Measurements from ENCODE around the gene ZNF772. TPM values are rescaled to one million over a fixed set of nuclear protein-coding genes. Genes with fewer than 3 reads are reported as not detected.

Gene ZNF772
- total RNA-seq, 1 donor from 2014 or later = 10.1 TPM

DNA sequence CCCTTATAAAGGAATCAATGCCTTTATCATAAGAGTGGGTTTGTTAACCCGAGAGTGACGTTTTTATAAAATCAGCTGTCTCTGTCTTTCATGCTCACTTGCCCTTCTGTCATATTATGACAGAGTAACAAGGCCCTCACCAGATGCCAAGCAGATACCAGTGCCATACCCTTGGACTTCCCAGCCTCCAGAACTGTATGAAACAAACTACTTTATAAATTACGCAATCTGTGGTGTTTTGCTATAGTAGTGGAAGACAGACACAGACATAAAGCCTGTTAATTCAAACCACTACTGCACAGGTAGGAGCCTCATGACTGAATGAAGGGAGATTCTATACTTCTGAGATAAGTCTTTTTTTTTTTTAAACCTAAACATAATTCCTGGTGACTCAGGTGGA, 25.1 kb downstream of the ZNF772 start:
- Mint-ChIP-seq H3K27me3 (no peaks in the 10 kb centered on the region), H3K4me3 (ENCODE audit: low read depth) (no peak overlapping the region), H3K27ac (no peak overlapping the region), H3K9me3 (ENCODE audit: low read depth) (peaks cover 22% of the 10 kb centered on the region), H3K36me3 (ENCODE audit: insufficient read depth) (peaks cover 31% of the 10 kb centered on the region), H3K4me1 (ENCODE audit: low read depth) (no peaks in the 10 kb centered on the region)
- TF ChIP-seq, protein P1, sequence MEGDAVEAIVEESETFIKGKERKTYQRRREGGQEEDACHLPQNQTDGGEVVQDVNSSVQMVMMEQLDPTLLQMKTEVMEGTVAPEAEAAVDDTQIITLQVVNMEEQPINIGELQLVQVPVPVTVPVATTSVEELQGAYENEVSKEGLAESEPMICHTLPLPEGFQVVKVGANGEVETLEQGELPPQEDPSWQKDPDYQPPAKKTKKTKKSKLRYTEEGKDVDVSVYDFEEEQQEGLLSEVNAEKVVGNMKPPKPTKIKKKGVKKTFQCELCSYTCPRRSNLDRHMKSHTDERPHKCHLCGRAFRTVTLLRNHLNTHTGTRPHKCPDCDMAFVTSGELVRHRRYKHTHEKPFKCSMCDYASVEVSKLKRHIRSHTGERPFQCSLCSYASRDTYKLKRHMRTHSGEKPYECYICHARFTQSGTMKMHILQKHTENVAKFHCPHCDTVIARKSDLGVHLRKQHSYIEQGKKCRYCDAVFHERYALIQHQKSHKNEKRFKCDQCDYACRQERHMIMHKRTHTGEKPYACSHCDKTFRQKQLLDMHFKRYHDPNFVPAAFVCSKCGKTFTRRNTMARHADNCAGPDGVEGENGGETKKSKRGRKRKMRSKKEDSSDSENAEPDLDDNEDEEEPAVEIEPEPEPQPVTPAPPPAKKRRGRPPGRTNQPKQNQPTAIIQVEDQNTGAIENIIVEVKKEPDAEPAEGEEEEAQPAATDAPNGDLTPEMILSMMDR (IDR thresholded peaks at IDR 0.05; ENCODE audit: unreplicated experiment) = no peak
- DNase-seq (ENCODE audit: low spot score, unreplicated experiment) = no peak

DNA sequence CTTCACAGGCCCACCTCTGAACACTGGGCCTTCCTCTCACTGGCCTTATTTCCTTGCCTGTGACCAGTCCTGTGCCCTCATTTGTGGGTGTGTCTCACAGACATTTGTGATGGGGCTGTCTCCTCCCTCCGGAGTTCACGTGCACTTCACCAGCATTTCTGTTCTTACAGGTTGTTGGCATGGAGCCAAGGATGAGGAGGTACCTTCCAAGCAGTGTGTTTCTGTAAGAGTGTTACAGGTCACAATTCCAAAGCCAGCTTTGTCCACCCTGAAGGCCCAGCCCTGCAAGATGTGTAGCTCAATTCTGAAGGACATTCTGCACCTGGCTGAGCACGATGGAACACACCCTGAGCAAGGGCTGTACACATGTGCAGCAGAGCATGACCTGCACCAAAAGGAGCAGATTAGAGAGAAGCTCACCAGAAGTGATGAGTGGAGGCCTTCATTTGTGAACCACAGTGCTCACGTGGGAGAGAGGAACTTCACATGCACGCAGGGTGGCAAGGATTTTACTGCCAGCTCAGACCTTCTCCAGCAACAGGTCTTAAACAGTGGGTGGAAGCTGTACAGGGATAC, 34.2 kb downstream of the ZNF772 start:
- peaks cover 79% of the 10 kb centered on the region for H3K36me3 Mint-ChIP-seq (ENCODE audit: insufficient read depth)
- no peak overlapping the region for H3K27ac Mint-ChIP-seq

DNA sequence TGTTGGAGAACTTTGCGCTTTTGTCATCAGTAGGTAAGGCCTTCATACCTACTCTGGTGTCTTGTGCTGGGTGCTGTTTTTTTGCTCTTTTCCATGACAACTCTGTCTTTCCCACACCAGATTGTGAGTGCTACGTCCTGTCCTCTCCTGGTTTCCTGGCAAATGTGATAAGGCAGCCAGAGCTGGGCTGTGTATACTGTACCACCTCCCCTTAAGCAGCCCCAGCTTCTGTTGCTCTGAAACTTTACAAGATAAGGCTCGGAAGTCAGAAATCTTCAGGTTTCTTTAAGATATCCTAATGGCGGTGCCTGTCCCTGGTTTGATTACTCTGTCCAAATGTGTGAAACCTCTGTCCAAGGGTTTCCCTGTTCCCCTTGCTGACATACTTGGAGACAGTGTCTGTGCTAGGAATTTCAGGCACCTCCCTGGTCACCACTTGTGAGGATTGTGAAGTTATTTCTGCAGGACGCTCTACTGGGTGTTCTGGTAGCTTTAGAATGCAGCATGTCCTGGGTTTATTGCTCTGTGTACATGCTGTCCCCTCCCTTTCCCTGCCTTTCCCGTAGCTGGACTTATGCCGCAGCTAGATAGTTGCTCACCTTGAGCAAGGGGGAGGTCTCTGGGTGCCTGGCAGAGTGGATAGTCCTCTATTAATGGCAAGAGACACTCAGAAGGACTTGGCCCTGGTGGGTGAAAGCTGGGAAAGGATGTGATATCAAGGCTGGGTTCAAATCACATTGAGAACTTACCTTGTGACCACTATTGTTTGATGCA, 35.2 kb downstream of the ZNF772 start:
- H3K27me3 Mint-ChIP-seq = no peaks in the 10 kb centered on the region
- DNase-seq (ENCODE audit: low spot score, unreplicated experiment) = no peak
- TF ChIP-seq, protein P1 (IDR thresholded peaks at IDR 0.05; ENCODE audit: unreplicated experiment) = no peak
- H3K9me3 Mint-ChIP-seq (ENCODE audit: low read depth) = peaks cover 35% of the 10 kb centered on the region
- peaks cover 2% of the 10 kb centered on the region for H3K4me1 Mint-ChIP-seq (ENCODE audit: low read depth)
- H3K4me3 Mint-ChIP-seq (ENCODE audit: low read depth) = no peak overlapping the region
- H3K36me3 Mint-ChIP-seq (ENCODE audit: insufficient read depth) = peaks cover 75% of the 10 kb centered on the region
- H3K27ac Mint-ChIP-seq = no peak overlapping the region

More for the DNA sequence above, 34.2 kb downstream of the ZNF772 start:
- TF ChIP-seq, protein P1 (IDR thresholded peaks at IDR 0.05; ENCODE audit: unreplicated experiment) = no peak
- peaks cover 35% of the 10 kb centered on the region for H3K9me3 Mint-ChIP-seq (ENCODE audit: low read depth)
- H3K27me3 Mint-ChIP-seq = no peaks in the 10 kb centered on the region
- peaks cover 2% of the 10 kb centered on the region for H3K4me1 Mint-ChIP-seq (ENCODE audit: low read depth)
- no peak for DNase-seq (ENCODE audit: low spot score, unreplicated experiment)
- H3K4me3 Mint-ChIP-seq (ENCODE audit: low read depth) = no peak overlapping the region

DNA sequence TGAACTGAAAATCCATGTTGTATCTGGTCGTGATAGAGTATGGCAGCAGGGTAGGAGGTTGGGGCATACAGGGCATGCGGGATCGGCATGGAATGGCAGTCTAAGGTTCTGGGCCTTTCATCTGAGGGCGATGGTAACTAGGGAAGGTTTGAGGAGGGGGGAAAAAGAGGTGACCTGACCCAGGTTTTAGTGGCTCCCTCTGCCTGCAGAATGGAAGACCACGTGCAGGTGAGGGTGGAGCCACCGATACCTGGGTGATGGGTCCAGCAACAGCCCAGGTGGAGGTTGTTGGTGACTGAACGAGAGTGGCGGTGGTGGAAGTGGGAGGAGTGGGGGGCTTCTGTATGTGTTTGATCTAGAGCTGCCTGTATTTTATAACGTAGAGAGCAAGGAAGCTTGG, 38.4 kb downstream of the ZNF772 start:
- H3K4me1 Mint-ChIP-seq (ENCODE audit: low read depth) = peaks cover 20% of the 10 kb centered on the region
- TF ChIP-seq, protein P1 (IDR thresholded peaks at IDR 0.05; ENCODE audit: unreplicated experiment) = no peak
- DNase-seq (ENCODE audit: low spot score, unreplicated experiment) = no peak
- H3K27me3 Mint-ChIP-seq = no peaks in the 10 kb centered on the region
- peaks cover 58% of the 10 kb centered on the region for H3K36me3 Mint-ChIP-seq (ENCODE audit: insufficient read depth)
- H3K9me3 Mint-ChIP-seq (ENCODE audit: low read depth) = peaks cover 30% of the 10 kb centered on the region
- peak overlapping the region; percentile 75 for H3K27ac Mint-ChIP-seq
- H3K4me3 Mint-ChIP-seq (ENCODE audit: low read depth) = no peak overlapping the region

DNA sequence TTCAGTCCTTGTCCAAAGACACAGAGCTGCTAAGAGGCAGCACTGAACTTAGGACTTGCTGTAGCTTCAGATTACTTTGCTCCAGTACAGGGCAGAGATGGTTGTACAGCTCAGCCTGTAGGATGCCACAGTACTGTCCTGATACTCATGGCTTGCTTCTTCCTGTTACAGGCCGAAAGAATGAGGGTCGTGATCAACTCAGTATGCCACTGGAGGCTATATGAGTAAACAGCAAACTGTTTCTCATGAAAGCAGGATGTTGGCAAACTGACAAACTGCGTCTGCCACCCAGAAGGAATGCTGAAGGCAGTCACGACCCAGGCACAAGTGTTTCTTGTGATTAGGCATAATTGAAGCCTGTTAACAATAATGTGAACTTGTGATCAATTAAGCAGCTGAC, 39.4 kb downstream of the ZNF772 start:
- Mint-ChIP-seq H3K36me3 (ENCODE audit: insufficient read depth) (peaks cover 51% of the 10 kb centered on the region), H3K4me1 (ENCODE audit: low read depth) (peaks cover 20% of the 10 kb centered on the region), H3K4me3 (ENCODE audit: low read depth) (no peak overlapping the region), H3K9me3 (ENCODE audit: low read depth) (peaks cover 25% of the 10 kb centered on the region), H3K27ac (no peak overlapping the region), H3K27me3 (no peaks in the 10 kb centered on the region)
- no peak for DNase-seq (ENCODE audit: low spot score, unreplicated experiment)
- TF ChIP-seq, protein P1 (IDR thresholded peaks at IDR 0.05; ENCODE audit: unreplicated experiment) = no peak

All from progenitor cell of endocrine pancreas (in vitro differentiated cells).